OCI-LY1 (cell line): ENCODE measurements around the gene LDHAL6B.

Experiments used
- H2AFZ ChIP-seq: fragments of 200-600 bp; sonication (generic), shearing (Covaris generic); 2 replicates; pipeline ENCODE4 v1.6.0; 2014; ENCODE audit warnings: antibody characterized with exemption, mild to moderate bottlenecking, low read length
- H3F3A ChIP-seq: fragments of 200-600 bp; sonication (generic), shearing (Covaris generic); 2 replicates; pipeline ENCODE4 v1.6.0; 2014; ENCODE audit warnings: mild to moderate bottlenecking, antibody characterized with exemption, low read length, moderate library complexity; ENCODE audit not compliant: insufficient read depth
- H3K27ac ChIP-seq: fragments of 200-600 bp; sonication (generic); 2 replicates; pipeline ENCODE4 v1.5.1; 2014; ENCODE audit warnings: low read length, mixed run types, mild to moderate bottlenecking, low read depth; ENCODE audit not compliant: poor library complexity, severe bottlenecking
- H3K27me3 ChIP-seq: fragments of 200-600 bp; sonication (generic); 2 replicates; pipeline ENCODE4 v1.6.0; 2014; ENCODE audit warnings: antibody characterized with exemption, mild to moderate bottlenecking, low read length, moderate library complexity; ENCODE audit not compliant: insufficient read depth
- H3K36me3 ChIP-seq: fragments of 200-600 bp; sonication (generic); 2 replicates; pipeline ENCODE4 v1.6.1; 2014; ENCODE audit warnings: mild to moderate bottlenecking, antibody characterized with exemption, low read length, moderate library complexity, mixed read lengths; ENCODE audit not compliant: insufficient read depth
- H3K4me1 ChIP-seq: fragments of 200-600 bp; sonication (generic); 2 replicates; pipeline ENCODE4 v1.5.1; 2014; ENCODE audit warnings: mild to moderate bottlenecking, low read length, moderate library complexity; ENCODE audit not compliant: insufficient read depth, severe bottlenecking
- H3K4me2 ChIP-seq: fragments of 200-600 bp; sonication (generic), shearing (Covaris generic); 2 replicates; pipeline ENCODE4 v1.6.1; 2014; ENCODE audit warnings: low read length
- H3K4me3 ChIP-seq: fragments of 200-600 bp; sonication (generic); 2 replicates; pipeline ENCODE4 v1.5.1; 2014; ENCODE audit warnings: low read length, low read depth, mild to moderate bottlenecking, mixed read lengths; ENCODE audit not compliant: poor library complexity, severe bottlenecking
- H3K79me2 ChIP-seq: fragments of 200-600 bp; shearing (Covaris generic); 2 replicates; pipeline ENCODE4 v1.6.1; 2016; ENCODE audit warnings: mixed run types, low read length, mixed read lengths; ENCODE audit not compliant: insufficient read depth
- H3K9ac ChIP-seq: fragments of 200-600 bp; sonication (generic), shearing (Covaris generic); 2 replicates; pipeline ENCODE4 v1.6.1; 2014; ENCODE audit warnings: mild to moderate bottlenecking, low read length, mixed read lengths
- H3K9me2 ChIP-seq: fragments of 200-600 bp; sonication (generic), shearing (Covaris generic); 2 replicates; pipeline ENCODE4 v1.6.1; 2014; ENCODE audit warnings: low read depth, mild to moderate bottlenecking, low read length, mixed read lengths
- H3K9me3 ChIP-seq: fragments of 200-600 bp; shearing (Covaris generic); 2 replicates; pipeline ENCODE4 v1.6.1; 2014; ENCODE audit warnings: low read length, mixed read lengths
- H4K20me1 ChIP-seq: fragments of 200-600 bp; sonication (generic), shearing (Covaris generic); 2 replicates; pipeline ENCODE4 v1.6.0; 2016; ENCODE audit warnings: mild to moderate bottlenecking, low read length; ENCODE audit not compliant: insufficient read depth
- EZH2 ChIP-seq: fragments of 200-600 bp; sonication (generic), shearing (Covaris generic); IDR thresholded peaks from 2 replicates; pipeline ENCODE4 v1.8.0; 2017; ENCODE audit warnings: borderline replicate concordance, mixed run types, mild to moderate bottlenecking, antibody characterized with exemption, low read length, moderate library complexity, mixed read lengths
- TF ChIP-seq, protein P1 (sequence below): fragments of 200-600 bp; sonication (generic), shearing (Covaris generic); IDR thresholded peaks from 2 replicates; pipeline ENCODE4 v1.5.1; 2017; ENCODE audit warnings: mild to moderate bottlenecking, antibody characterized with exemption, low read length, moderate library complexity, mixed read lengths

Gene LDHAL6B

DNA sequence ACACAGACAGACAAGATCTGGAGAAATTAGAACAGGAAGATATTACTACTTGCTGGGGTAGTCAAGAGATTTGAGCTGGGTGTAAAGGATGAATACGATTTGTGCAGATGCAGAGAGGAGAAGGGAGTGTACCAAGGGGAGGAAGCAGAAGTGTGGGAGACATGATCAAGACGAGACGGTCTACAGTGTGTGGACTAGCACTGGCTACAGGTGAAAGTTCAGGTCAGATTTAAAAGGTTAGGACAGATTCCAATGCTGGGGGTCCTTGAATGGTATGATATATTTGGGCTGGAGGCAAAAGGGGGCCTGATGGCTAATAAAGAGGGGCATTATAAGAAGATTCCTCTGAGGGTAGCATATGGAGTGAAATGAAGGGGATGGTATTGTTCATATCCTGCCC lies 12.1 kb downstream of the LDHAL6B start:
- Histone ChIP-seq H4K20me1 (no peaks in the 10 kb centered on the region), H3K27me3 (no peaks in the 10 kb centered on the region), H3K4me3 (no peak overlapping the region), H3K9me2 (no peaks in the 10 kb centered on the region), H2AFZ (no peak overlapping the region), H3K27ac (no peak overlapping the region), H3F3A (no peaks in the 10 kb centered on the region), H3K9ac (no peak overlapping the region), H3K4me2 (no peak overlapping the region), H3K36me3 (peaks cover 89% of the 10 kb centered on the region), H3K9me3 (no peaks in the 10 kb centered on the region), H3K79me2 (no peaks in the 10 kb centered on the region), H3K4me1 (no peaks in the 10 kb centered on the region)
- TF ChIP-seq, protein P1, sequence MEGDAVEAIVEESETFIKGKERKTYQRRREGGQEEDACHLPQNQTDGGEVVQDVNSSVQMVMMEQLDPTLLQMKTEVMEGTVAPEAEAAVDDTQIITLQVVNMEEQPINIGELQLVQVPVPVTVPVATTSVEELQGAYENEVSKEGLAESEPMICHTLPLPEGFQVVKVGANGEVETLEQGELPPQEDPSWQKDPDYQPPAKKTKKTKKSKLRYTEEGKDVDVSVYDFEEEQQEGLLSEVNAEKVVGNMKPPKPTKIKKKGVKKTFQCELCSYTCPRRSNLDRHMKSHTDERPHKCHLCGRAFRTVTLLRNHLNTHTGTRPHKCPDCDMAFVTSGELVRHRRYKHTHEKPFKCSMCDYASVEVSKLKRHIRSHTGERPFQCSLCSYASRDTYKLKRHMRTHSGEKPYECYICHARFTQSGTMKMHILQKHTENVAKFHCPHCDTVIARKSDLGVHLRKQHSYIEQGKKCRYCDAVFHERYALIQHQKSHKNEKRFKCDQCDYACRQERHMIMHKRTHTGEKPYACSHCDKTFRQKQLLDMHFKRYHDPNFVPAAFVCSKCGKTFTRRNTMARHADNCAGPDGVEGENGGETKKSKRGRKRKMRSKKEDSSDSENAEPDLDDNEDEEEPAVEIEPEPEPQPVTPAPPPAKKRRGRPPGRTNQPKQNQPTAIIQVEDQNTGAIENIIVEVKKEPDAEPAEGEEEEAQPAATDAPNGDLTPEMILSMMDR = no peak
- no peak for TF ChIP-seq EZH2

DNA sequence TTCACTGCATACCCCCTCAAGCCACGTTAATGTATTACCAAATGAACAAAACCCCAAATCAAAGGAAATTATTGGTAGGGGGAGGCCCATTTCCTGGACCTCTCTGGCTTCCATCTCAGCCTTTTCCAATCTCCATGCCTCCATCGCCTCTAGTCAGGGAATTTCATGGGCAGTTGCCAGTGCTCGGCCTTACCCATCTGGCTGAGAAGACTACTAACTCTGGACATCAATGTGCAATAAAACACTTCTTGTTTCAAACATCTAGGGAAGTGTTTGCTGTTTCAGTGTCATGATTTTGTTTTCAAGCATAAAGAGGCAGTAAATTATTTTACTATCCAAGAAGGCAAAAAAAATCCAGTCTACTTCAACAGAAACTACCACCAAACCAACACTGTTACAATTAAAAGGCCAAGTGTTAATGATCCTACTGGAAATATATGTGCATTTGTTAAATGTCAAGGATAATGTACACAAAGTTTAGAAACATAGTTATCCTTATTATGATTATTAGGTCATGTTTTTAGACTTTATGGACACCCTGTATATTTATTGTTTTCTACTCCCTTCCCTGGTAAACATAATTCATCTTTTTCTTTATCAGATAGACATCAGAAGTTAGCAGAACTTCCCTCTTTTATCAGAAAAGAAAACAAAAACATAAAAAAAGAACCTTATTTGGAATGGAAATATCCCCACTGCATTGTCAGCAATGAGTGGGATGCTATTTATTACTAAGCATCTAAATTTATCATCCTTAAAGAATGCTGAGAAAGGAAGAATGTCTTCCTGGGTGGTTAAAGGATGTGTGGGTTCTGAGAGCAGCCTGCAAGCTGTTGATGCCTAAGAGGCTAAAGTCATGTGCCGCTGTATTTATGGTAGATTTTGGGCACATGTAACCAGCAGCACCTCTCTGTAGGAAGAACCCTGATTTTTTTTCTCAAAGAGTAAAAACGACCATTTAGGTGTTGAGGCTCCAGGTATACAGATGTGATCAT lies 15.2 kb downstream of the LDHAL6B start:
- Histone ChIP-seq H3K79me2 (no peaks in the 10 kb centered on the region), H3K4me2 (no peak overlapping the region), H3K9me3 (no peaks in the 10 kb centered on the region), H3K4me3 (no peak overlapping the region), H4K20me1 (no peaks in the 10 kb centered on the region), H3K4me1 (no peaks in the 10 kb centered on the region), H3K9me2 (no peaks in the 10 kb centered on the region), H3K27ac (no peak overlapping the region), H3K9ac (no peak overlapping the region), H3F3A (no peaks in the 10 kb centered on the region), H3K27me3 (no peaks in the 10 kb centered on the region), H3K36me3 (peaks cover 80% of the 10 kb centered on the region), H2AFZ (no peak overlapping the region)
- TF ChIP-seq EZH2 = no peak
- TF ChIP-seq, protein P1 = no peak

DNA sequence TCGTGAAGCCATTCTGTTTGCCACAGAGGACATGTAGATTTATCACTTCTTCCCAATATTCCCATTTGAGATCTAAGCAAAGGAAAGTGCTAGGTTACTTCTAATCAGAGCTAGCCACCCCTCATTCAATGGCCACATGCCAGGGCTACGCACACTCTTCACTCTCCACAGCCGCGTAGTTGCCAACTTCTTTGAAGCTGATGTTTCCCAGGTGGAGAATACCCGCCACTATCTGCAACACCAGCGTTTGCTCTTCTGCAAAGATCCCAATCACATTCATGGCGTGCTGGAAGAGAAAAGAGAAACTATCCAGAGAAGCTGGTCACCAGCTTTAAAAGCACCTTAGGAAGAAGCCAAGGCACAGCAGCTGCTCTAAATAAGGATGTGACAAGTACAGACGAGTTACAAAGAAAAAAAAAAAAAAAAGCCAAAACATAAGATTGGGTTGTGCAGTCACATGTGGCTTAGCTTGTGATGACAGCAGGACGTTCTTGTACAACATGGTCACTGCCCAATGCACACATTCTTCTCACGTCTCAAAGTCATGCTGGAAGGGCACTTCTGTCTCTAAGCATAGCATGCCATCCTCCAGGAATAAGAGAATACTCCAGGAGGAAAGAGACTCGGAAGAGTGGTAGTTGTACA lies 16.4 kb downstream of the LDHAL6B start:
- Histone ChIP-seq H3K9ac (no peak overlapping the region), H3K27ac (no peak overlapping the region), H3K9me3 (no peaks in the 10 kb centered on the region), H4K20me1 (no peaks in the 10 kb centered on the region), H3K79me2 (no peaks in the 10 kb centered on the region), H3K4me2 (no peak overlapping the region), H3K36me3 (peaks cover 83% of the 10 kb centered on the region), H3F3A (no peaks in the 10 kb centered on the region), H3K27me3 (no peaks in the 10 kb centered on the region), H3K9me2 (no peaks in the 10 kb centered on the region), H3K4me1 (no peaks in the 10 kb centered on the region), H2AFZ (no peak overlapping the region), H3K4me3 (no peak overlapping the region)
- TF ChIP-seq, protein P1 = no peak
- no peak for TF ChIP-seq EZH2
